ENCODE data around the gene NEURL1.

NEURL1 gene

GRCh38 chr10:103640436-103641181 is 147.1 kb downstream of the NEURL1 start:
- FAIRE-seq, result no peak
- no peak for DNase-seq (ENCODE audit: insufficient read length, low spot score)

GRCh38 chr10:103641326-103641725 is 147.8 kb downstream of the NEURL1 start:
- DNase-seq (ENCODE audit: insufficient read length, low spot score), result no peak
- no peak for FAIRE-seq

All from GM19239 (cell line).